B cell (primary cell): ENCODE results near the gene FSTL5. TPM values are rescaled to one million over a fixed set of nuclear protein-coding genes. Genes with fewer than 3 reads are reported as not detected.

Experiments
- ATAC-seq: fragments of 200-7000 bp; cut with Tn5 transposase; one replicate; pipeline ENCODE4 v1.10.0; 2021; ENCODE audit warnings: low read depth, mild to moderate bottlenecking, moderate number of reproducible peaks, moderate library complexity
- CTCF ChIA-PET: fragments of 350-600 bp; sonication (Branson Sonifier 250); formaldehyde crosslinking; loops from one replicate; lab custom pipeline; 2021; ENCODE audit warnings: antibody characterized with exemption, inconsistent platforms; lab: Charles Lee
- POLR2A ChIA-PET: fragments of 350-600 bp; sonication (Branson Sonifier 250); formaldehyde crosslinking; loops from one replicate; lab custom pipeline; 2021; ENCODE audit warnings: antibody characterized with exemption; lab: Charles Lee
- DNase-seq: peaks from one replicate; pipeline ENCODE4 v3.0.0; 2013
- H2AFZ ChIP-seq: 2 replicates; pipeline ENCODE4 v1.6.1; 2012; ENCODE audit warnings: mild to moderate bottlenecking, low read depth, low read length; ENCODE audit not compliant: insufficient read depth, poor library complexity, severe bottlenecking
- H3K27ac ChIP-seq, 2 donors: 1 replicate in 1 of 2; 2 replicates in 1 of 2; pipeline ENCODE4 v1.5.1; 2012 to 2013; ENCODE audit warnings: low read length in 2 of 2, mild to moderate bottlenecking in 2 of 2, moderate library complexity in 1 of 2
- H3K27me3 ChIP-seq, 4 experiments: fragments of 200-600 bp in 1 of 4; sonication (generic) in 1 of 4; replicated peaks in 1 of 4; 1 replicate in 2 of 4; 2 replicates in 2 of 4; pipeline versions ENCODE4 v1.6.1 to v1.7.0; 2013 to 2016; ENCODE audit warnings: low read length in 3 of 4, mild to moderate bottlenecking in 2 of 4, mixed read lengths in 1 of 4, moderate library complexity in 1 of 4; ENCODE audit not compliant: insufficient read depth in 4 of 4, control insufficient read depth in 3 of 4; ENCODE audit errors: control extremely low read depth in 1 of 4
- H3K36me3 ChIP-seq, 2 experiments: replicated peaks in 1 of 2; 1 replicate in 1 of 2; 2 replicates in 1 of 2; pipeline versions ENCODE4 v1.6.1 to v1.7.1; 2013; ENCODE audit warnings: low read length in 1 of 2; ENCODE audit not compliant: insufficient read depth in 2 of 2, control insufficient read depth in 1 of 2; ENCODE audit errors: control extremely low read depth in 1 of 2, extremely low read depth in 1 of 2
- H3K4me1 ChIP-seq, 2 donors: fragments of 200-600 bp in 1 of 2; sonication (generic) in 1 of 2; 1 replicate in 1 of 2; 2 replicates in 1 of 2; pipeline versions ENCODE4 v1.5.1 to v1.6.1; 2013 to 2017; ENCODE audit warnings: low read length in 2 of 2; ENCODE audit not compliant: control insufficient read depth in 2 of 2, insufficient read depth in 2 of 2
- H3K4me2 ChIP-seq: replicated peaks from 2 replicates; pipeline ENCODE3; 2012; ENCODE audit warnings: mild to moderate bottlenecking, low read depth, low read length; ENCODE audit not compliant: poor library complexity, severe bottlenecking
- H3K4me3 ChIP-seq, 5 experiments: fragments of 200-600 bp in 1 of 5; sonication (generic) in 1 of 5; 1 replicate in 3 of 5; 2 replicates in 2 of 5; pipeline versions ENCODE4 v1.5.1 to v1.7.0; 2011 to 2016; ENCODE audit warnings: low read length in 4 of 5, mild to moderate bottlenecking in 4 of 5, low read depth in 2 of 5, control low read depth in 1 of 5, moderate library complexity in 1 of 5; ENCODE audit not compliant: insufficient read depth in 1 of 5; ENCODE audit errors: control extremely low read depth in 1 of 5, extremely low read depth in 1 of 5
- H3K79me2 ChIP-seq: fragments of 200-600 bp; sonication (generic); one replicate; pipeline ENCODE4 v1.6.0; 2016; ENCODE audit warnings: low read length; ENCODE audit not compliant: control insufficient read depth, insufficient read depth
- H3K9ac ChIP-seq: fragments of 200-600 bp; sonication (generic); 2 replicates; pipeline ENCODE4 v1.6.1; 2017; ENCODE audit warnings: mild to moderate bottlenecking, low read length, moderate library complexity
- H3K9me3 ChIP-seq, 3 donors: one replicate each; pipeline versions ENCODE4 v1.6.1 to v1.7.1; 2013; ENCODE audit warnings: low read length in 2 of 3; ENCODE audit not compliant: control insufficient read depth in 2 of 3, insufficient read depth in 1 of 3; ENCODE audit errors: control extremely low read depth in 1 of 3
- H4K20me1 ChIP-seq: 2 replicates; pipeline ENCODE4 v1.6.0; 2012; ENCODE audit warnings: mild to moderate bottlenecking, low read length; ENCODE audit not compliant: insufficient read depth, control insufficient read depth, poor library complexity, severe bottlenecking
- H3K27ac Mint-ChIP-seq: one replicate; pipeline ENCODE4 v1.8.0; 2021; ENCODE audit warnings: mixed read lengths
- H3K27me3 Mint-ChIP-seq: one replicate; pipeline ENCODE4 v1.8.0; 2021; ENCODE audit warnings: mixed read lengths
- H3K4me1 Mint-ChIP-seq: one replicate; pipeline ENCODE4 v1.8.0; 2021; ENCODE audit warnings: mixed read lengths
- H3K4me3 Mint-ChIP-seq: one replicate; pipeline ENCODE4 v1.8.0; 2021; ENCODE audit warnings: mixed read lengths
- H3K9me3 Mint-ChIP-seq: one replicate; pipeline ENCODE4 v1.8.0; 2022; ENCODE audit warnings: mixed read lengths; ENCODE audit not compliant: insufficient read depth
- CTCF ChIP-seq: fragments of 200-600 bp; IDR thresholded peaks from one replicate; pipeline ENCODE4 v1.8.0; 2022; ENCODE audit warnings: antibody characterized with exemption, mild to moderate bottlenecking
- EZH2 ChIP-seq: IDR thresholded peaks from 2 replicates; pipeline ENCODE4 v1.6.1; 2012; ENCODE audit warnings: borderline replicate concordance, low read depth, mild to moderate bottlenecking, moderate library complexity, low read length; ENCODE audit not compliant: insufficient read depth, poor library complexity, severe bottlenecking
- WGBS: methylation state at CpG from one replicate; pipeline ENCODE4 v1.1.5; 2013; ENCODE audit warnings: missing lambda C conversion rate; ENCODE audit not compliant: insufficient coverage; 5-methylcytosine and 5-hydroxymethylcytosine counted together
- intact Hi-C: fragments of 100-400 bp; cut with micrococcal nuclease; formaldehyde crosslinking; loops from one replicate; pipeline ENCODE4 v1.10.0; 2022
- polyA plus RNA-seq: library from polyadenylated mRNA; depleted of rRNA; stranded (reverse); fragments of >200 nt; gene quantifications from 2 replicates; pipeline ENCODE4 v1.2.3, GENCODE V29; 2012
- total RNA-seq, 2 donors: library from RNA; stranded (reverse); fragments of 120-200 nt in 1 of 2; gene quantifications; 1 replicate in 1 of 2; 2 replicates in 1 of 2; pipeline versions ENCODE4 v1.2.3 to v1.2.4, GENCODE V29; 2013 to 2022

Gene FSTL5
- total and polyA plus RNA-seq, 2 donors (not counting 1 experiment from before 2014, with no cell fraction given), result not detected

- Mint-ChIP-seq H3K4me3 (no peak overlapping the region), H3K9me3 (peaks cover 3% of the 10 kb centered on the region), H3K4me1 (no peaks in the 10 kb centered on the region), H3K27me3 (no peaks in the 10 kb centered on the region), H3K27ac (no peak overlapping the region)
- H2AFZ ChIP-seq, result no peak overlapping the region
- no peak overlapping the region for H3K27ac ChIP-seq
- no peak overlapping the region for H3K4me3 ChIP-seq
- CTCF ChIA-PET, result no interaction called here
- H3K4me1 ChIP-seq, result no peaks in the 10 kb centered on the region
- intact Hi-C loops, result no loop called here
- ATAC-seq, result no peak
- no peaks in the 10 kb centered on the region for H4K20me1 ChIP-seq
- no peak for DNase-seq
- POLR2A ChIA-PET, result no interaction called here
- H3K9me3 ChIP-seq, result peaks cover 0 to 17% (median 0%) of the 10 kb centered on the region in 3 donors
- no peak overlapping the region for H3K9ac ChIP-seq
- TF ChIP-seq EZH2 (no peak), CTCF (no peak)
- H3K4me2 ChIP-seq, result no peak overlapping the region
- 85% methylated on average over 12 of the region's 13 CpGs for WGBS
- no peaks in the 10 kb centered on the region for H3K36me3 ChIP-seq
- no peaks in the 10 kb centered on the region for H3K79me2 ChIP-seq
- H3K27me3 ChIP-seq, result no peaks in the 10 kb centered on the region
These were observed 371.8 kb downstream of the FSTL5 start for GRCh38 chr4:161791796-161792556.

DNA sequence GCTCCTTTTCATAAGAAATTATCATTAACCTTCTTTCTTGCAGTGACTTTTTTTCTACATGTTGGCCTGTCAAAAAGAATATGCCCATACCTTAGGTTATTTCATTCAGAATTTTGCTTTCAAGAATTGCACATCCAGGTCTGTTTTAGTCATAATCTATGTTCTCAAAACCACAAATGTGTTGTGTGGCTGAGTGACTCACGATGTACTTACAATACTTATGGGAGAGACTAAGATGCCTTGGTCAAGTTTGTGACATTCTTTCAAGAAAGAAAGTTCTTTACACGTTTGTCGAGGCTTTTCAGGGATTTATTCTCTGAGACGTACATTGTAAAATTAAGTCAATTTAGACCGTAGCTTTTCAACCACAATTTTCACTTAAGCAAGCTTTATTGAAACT is 396.7 kb downstream of the FSTL5 start:
- intact Hi-C loops, result no loop called here
- Histone ChIP-seq H3K79me2 (no peaks in the 10 kb centered on the region), H3K4me1 (no peaks in the 10 kb centered on the region), H3K36me3 (no peaks in the 10 kb centered on the region), H3K4me2 (no peak overlapping the region), H3K9ac (no peak overlapping the region), H3K27ac (no peak overlapping the region), H3K9me3 (no peaks in the 10 kb centered on the region), H3K27me3 (no peaks in the 10 kb centered on the region), H2AFZ (no peak overlapping the region), H3K4me3 (no peak overlapping the region), H4K20me1 (no peaks in the 10 kb centered on the region)
- Mint-ChIP-seq H3K9me3 (peaks cover 4% of the 10 kb centered on the region), H3K4me3 (no peak overlapping the region), H3K4me1 (no peaks in the 10 kb centered on the region), H3K27me3 (no peaks in the 10 kb centered on the region), H3K27ac (no peak overlapping the region)
- DNase-seq (no peak), ATAC-seq (no peak)
- TF ChIP-seq CTCF (no peak), EZH2 (no peak)
- POLR2A ChIA-PET, result no interaction called here
- no CpG with 5 or more reads among the region's 5 CpGs for WGBS
- CTCF ChIA-PET, result no interaction called here
